Stimulated activated CD4-positive, alpha-beta T cell treated with anti-CD3 and anti-CD28 coated beads, Interleukin-1b, Interleukin-23, amount 100 ng/mL, for 4 hours (primary cell): ENCODE measurements around the gene CACYBP.
"Not testable (repeated sequence)": the region's sequence is repeated elsewhere in the genome, so short reads cannot be mapped to it uniquely, and the experiment has no call there.

Source experiments
- DNase-seq, 2 donors: peaks; one replicate each; pipeline ENCODE4 v3.0.0-alpha.2; 2020; ENCODE audit warnings: low read depth in 2 of 2

CACYBP gene

GRCh38 chr1:175005085-175005783 lies 5.5 kb downstream of the CACYBP start:
- DNase-seq = no peak

DNA sequence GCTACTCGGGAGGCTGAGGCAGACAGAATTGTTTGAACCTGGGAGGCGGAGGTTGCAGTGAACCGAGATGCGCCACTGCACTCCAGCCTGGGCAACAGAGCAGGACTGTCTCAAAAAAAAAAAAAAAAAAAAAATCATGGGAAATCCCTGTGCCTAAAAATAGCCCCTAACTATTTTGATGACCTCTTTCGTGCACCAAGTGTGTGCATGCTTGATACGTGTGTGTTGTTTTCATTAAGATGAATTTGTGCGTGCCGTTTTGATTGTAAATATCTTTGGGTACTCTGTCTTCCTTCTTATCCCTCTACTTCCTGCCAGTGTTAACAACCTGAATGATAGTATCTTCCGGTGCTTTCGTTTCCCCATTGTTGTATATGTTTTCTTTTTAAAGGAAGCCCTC lies 9.8 kb downstream of the CACYBP start:
- no peak for DNase-seq

GRCh38 chr1:175013445-175013844 lies 13.7 kb downstream of the CACYBP start:
- DNase-seq = no peak

DNA sequence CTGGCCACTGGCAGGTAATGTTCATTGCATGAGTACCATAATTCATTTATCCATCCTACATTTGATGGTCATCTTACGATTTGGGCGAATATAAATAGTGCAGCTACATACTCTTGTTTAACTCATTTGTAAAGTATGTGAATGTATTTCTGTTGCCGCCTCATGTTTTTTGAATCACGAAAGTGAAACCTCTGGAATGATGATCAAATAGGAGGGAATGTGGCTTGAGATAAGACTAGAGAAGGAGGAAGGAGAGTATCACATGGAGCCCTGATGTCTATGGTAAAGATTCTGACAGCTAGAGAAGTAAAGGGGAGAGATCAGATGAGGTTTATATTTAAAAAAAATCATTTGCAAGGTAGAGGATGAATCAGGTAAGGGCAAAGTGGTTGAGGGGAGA lies 15.5 kb downstream of the CACYBP start:
- no peak for DNase-seq

DNA sequence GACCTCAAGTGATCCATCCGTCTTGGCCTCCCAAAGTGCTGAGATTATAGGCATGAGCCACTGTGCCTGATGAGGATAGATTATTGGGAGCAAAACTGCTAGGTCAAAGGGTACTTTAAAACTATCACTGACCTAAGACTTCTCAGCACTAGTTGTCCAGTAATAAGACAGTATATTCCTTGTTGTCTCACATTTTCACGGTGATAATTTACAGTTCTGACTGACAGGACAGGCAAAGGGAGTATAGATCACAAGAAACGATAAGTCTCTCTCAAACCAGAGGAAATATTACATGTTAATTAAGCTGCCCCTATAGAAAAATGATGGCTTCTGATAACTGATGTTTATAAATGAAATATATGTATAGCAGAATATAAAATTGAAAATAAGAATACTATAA lies 19.8 kb downstream of the CACYBP start:
- no peak for DNase-seq

- DNase-seq = peak; percentile 98
These were observed 23.5 kb downstream of the CACYBP start, which contains the start of gene MRPS14 for GRCh38 chr1:175023043-175023921. MRPS14 (minus strand) TSS chr1:175023425; CDS start chr1:175023408, 17 bp downstream.

GRCh38 chr1:175023922-175024242 lies 24.1 kb downstream of the CACYBP start:
- not testable (repeated sequence) for DNase-seq

DNA sequence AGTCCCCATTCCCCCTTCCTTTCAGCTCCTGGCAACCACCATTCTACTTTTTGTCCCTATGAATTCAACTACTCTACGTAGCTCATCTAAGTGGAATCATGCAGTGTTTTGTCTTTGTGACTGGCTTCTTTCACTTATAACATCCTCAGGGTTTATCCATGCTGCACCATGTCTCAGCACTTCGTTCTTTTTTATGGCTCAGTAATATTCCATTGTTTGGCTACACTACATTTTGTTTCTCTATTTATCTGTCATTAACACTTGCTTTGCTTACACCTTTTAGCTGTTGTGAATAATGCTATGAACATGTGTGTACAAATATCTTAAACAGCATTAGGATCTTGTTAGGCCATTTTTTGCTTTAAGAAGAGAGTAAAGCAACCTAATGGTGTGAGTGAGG lies 25.0 kb downstream of the CACYBP start:
- DNase-seq = no peak

DNA sequence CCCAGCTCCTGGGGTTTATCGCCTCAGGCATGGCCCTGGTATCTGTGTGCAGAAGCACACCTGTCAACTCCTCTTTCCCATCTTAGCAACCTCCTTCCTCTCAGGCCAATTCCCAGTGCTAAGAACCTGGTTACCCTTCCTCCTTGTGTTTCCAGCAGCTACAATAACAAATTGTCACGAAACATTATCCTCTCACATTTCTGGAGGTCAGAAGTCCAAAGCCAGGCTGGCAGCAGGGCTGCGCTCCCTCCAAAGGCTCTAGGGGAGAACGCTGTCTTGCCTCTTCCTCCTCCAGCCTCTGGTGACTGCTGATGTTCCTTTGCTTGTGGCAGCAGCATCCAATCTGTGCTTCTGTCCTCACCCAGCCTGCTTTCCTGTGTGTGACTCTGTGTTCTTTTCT lies 34.2 kb downstream of the CACYBP start:
- DNase-seq = no peak

GRCh38 chr1:175034775-175035174 lies 35.0 kb downstream of the CACYBP start:
- no peak for DNase-seq

DNA sequence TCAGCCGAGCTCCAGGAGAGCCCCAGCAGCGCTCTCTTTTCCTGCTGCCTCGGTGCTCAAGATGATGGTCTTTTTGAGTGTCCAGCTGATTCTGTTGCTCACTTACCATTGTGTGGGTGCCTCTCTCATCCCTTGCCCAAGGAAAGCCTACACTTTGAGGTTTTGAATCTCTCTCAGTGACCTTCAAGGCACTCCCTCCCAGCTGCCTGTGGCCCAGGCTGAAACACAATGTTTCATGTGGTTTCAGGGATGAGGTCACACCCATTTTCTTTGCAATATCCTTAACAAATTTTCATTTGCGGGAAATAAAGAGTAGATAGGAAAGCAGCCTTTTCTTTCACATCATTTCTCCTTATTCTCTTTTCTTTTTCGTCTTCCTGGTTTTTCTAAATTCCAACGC lies 36.1 kb downstream of the CACYBP start:
- DNase-seq = no peak

GRCh38 chr1:175036476-175036875 lies 36.7 kb downstream of the CACYBP start:
- no peak for DNase-seq

DNA sequence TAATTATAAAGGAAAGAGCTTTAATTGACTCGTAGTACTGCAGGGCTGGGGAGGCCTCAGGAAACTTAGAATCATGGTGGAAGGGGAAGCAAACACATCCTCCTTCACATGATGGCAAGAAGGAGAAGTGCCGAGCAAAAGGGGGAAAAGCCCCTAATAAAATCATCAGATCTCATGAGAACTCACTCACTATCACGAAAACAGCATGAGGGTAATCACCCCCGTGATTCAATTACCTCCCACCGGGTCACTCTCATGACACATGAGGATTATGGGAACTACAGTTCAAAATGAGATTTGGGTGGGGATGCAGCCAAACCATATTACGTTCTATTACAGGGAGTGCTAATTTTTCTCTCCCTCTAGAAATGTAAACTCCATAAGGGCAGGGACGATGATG lies 37.7 kb downstream of the CACYBP start:
- DNase-seq = no peak

DNA sequence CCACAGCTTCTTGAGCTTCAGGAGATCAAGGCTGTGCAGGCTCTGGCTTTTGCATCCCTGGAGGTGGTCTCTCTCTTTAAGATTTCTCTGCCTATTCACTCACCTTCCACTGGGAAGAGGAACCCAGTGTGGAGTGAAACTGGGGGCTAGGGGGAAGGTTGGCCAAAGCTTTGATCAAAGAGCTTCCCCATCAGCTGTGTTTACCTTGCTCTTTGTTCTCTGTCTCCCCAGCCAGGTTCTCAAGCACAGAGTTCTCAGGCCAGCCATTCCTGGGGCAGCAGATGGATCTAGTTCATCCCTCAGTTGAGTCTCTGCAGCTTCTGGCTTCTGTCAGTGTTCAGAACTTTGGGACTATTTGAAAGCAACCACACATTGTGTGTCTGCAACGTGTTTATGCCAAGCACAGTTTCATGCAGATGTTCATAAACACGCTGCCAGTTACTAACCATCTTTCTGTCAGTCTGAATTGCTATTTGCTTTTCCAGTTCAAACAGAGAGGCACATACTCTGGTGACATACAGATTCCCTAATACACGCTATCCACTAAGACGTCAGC lies 40.7 kb downstream of the CACYBP start:
- DNase-seq = no peak

DNA sequence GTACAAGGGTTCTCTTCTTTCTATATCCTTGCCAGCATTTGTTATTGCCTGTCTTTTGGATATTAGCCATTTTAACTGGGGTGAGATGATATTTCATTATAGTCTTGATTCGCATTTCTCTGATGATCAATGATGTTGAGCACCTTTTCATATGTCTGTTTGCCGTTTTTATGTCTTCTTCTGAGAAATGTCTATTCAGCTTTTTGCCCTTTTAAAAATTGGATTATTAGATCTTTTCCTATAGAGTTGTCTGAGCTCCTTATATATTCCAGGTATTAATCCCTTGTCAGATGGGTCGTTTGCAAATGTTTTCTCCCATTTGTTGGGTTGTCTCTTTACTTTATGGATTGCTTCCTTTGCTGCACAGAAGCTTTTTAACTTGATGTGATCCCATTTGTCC lies 42.9 kb downstream of the CACYBP start:
- no peak for DNase-seq

GRCh38 chr1:175043824-175044223 lies 44.1 kb downstream of the CACYBP start:
- DNase-seq = no peak

- not testable (repeated sequence) for DNase-seq
These were observed 44.8 kb downstream of the CACYBP start for GRCh38 chr1:175044591-175044990.

DNA sequence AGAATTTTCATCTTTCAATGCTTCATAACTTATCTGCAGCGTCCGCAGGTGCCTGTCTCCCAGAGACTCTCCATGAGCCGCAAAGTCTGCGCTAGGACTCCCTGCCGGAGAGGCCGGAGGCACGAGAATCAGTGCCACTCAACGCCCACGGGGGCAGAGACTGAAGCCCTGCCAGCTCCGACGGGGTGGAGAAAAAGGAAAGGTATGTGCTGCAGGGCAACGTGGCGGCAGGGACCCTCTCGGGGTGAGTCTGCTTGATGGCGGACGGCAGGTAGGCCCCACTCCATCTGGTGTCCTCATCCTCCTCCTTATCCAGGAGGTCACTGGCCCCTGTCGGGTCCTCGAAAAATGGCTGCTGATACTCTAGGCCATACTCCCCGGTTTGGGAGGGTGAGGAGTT lies 45.4 kb downstream of the CACYBP start:
- DNase-seq = no peak

- no peak for DNase-seq
These were observed 45.8 kb downstream of the CACYBP start for GRCh38 chr1:175045519-175045918.

- DNase-seq = no peak
These were observed 51.2 kb downstream of the CACYBP start for GRCh38 chr1:175050992-175051391.

DNA sequence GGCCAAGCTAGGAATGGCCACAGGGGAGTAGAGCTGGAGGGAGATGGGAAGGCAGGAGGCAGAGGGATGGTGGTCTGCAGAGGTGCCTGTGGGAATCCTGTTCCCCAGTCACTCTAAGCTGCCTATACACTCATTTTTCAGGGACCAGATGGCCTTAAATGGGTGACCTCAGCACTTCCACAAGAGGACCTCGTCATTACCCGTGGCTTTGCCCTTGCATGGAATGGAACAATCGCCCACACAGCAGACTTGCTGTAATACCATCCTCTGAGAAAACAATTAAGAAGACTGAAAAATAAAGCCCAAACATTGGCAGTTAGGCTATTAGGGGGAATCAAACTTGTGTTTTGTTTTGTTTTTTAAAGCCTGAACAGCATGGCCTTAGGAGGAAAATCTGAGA lies 55.0 kb downstream of the CACYBP start:
- DNase-seq = no peak
